Colonic mucosa (tissue), 4 donors: ENCODE data around the gene GPR21. TPM values are rescaled to one million over a fixed set of nuclear protein-coding genes. Genes with fewer than 3 reads are reported as not detected.

Experiments used
- DNase-seq: peaks from one replicate; pipeline ENCODE4 v3.0.0-alpha.2; 2020
- H3K27ac ChIP-seq: fragments of 200-600 bp; one replicate; pipeline ENCODE4 v1.8.0; 2021
- H3K27me3 ChIP-seq: fragments of 200-600 bp; one replicate; pipeline ENCODE4 v1.8.0; 2021
- H3K36me3 ChIP-seq: fragments of 200-600 bp; one replicate; pipeline ENCODE4 v1.8.0; 2021
- H3K4me1 ChIP-seq: fragments of 200-600 bp; one replicate; pipeline ENCODE4 v1.8.0; 2021; ENCODE audit warnings: mild to moderate bottlenecking
- H3K4me3 ChIP-seq: fragments of 200-600 bp; one replicate; pipeline ENCODE4 v1.8.0; 2021
- H3K9ac ChIP-seq, 2 donors: one replicate each; pipeline ENCODE4 v1.7.0; 2013; ENCODE audit warnings: control low read depth in 2 of 2, low read depth in 2 of 2, low read length in 2 of 2
- H3K9me3 ChIP-seq: fragments of 200-600 bp; one replicate; pipeline ENCODE4 v1.8.0; 2021
- CTCF ChIP-seq: fragments of 200-600 bp; IDR thresholded peaks from one replicate; pipeline ENCODE4 v1.8.0; 2022; ENCODE audit warnings: antibody characterized with exemption, mild to moderate bottlenecking
- intact Hi-C: fragments of 100-400 bp; cut with DNase I; formaldehyde crosslinking; loops from one replicate; pipeline ENCODE4 v1.14.1; 2022
- total RNA-seq, 2 donors: library from RNA; stranded (reverse); fragmentation: NEBNext Ultra II Directional in 1 of 2; extraction: Animal tissue kit (Norgen Biotek cat#: 25700) in 1 of 2; gene quantifications; one replicate each; pipeline ENCODE4 v1.2.1, GENCODE V29; 2021
- donor health status: healthy.
- donor health status: DM: no; HTN: no; CAD: no.
- donor health status: DM: no; HTN: no; CAD: no.

GPR21 gene
- total RNA-seq, 2 donors from 2014 or later = 0.35 to 1.2 TPM

GRCh38 chr9:123016631-123017030, 16.8 kb upstream of the GPR21 start:
- Histone ChIP-seq H3K27me3 (no peaks in the 10 kb centered on the region), H3K9me3 (no peaks in the 10 kb centered on the region), H3K9ac (no peak overlapping the region), H3K4me1 (no peaks in the 10 kb centered on the region), H3K4me3 (no peak overlapping the region), H3K27ac (no peak overlapping the region), H3K36me3 (no peaks in the 10 kb centered on the region)
- TF ChIP-seq CTCF = no peak
- intact Hi-C loops = no loop called here
- DNase-seq = no peak

GRCh38 chr9:123020796-123021195, 12.7 kb upstream of the GPR21 start:
- intact Hi-C loops = no loop called here
- Histone ChIP-seq H3K9me3 (no peaks in the 10 kb centered on the region), H3K27me3 (no peaks in the 10 kb centered on the region), H3K4me3 (no peak overlapping the region), H3K9ac (no peak overlapping the region), H3K4me1 (no peaks in the 10 kb centered on the region), H3K27ac (no peak overlapping the region), H3K36me3 (no peaks in the 10 kb centered on the region)
- no peak for DNase-seq
- no peak for TF ChIP-seq CTCF

- H3K4me3 ChIP-seq = no peak overlapping the region
- no peak for TF ChIP-seq CTCF
- H3K4me1 ChIP-seq = peaks cover 4% of the 10 kb centered on the region
- H3K36me3 ChIP-seq = no peaks in the 10 kb centered on the region
- H3K27me3 ChIP-seq = no peaks in the 10 kb centered on the region
- no peak overlapping the region for H3K9ac ChIP-seq
- intact Hi-C loops = no loop called here
- H3K9me3 ChIP-seq = no peaks in the 10 kb centered on the region
- H3K27ac ChIP-seq = no peak overlapping the region
- DNase-seq = no peak
Observed at GRCh38 chr9:123026425-123026824, 7.0 kb upstream of the GPR21 start.

- no peak for TF ChIP-seq CTCF
- H3K9me3 ChIP-seq = no peaks in the 10 kb centered on the region
- no peaks in the 10 kb centered on the region for H3K27me3 ChIP-seq
- no peak overlapping the region for H3K27ac ChIP-seq
- no peaks in the 10 kb centered on the region for H3K36me3 ChIP-seq
- intact Hi-C loops = no loop called here
- no peak for DNase-seq
- peaks cover 4% of the 10 kb centered on the region for H3K4me1 ChIP-seq
- H3K4me3 ChIP-seq = no peak overlapping the region
- H3K9ac ChIP-seq = no peak overlapping the region
Observed at GRCh38 chr9:123027517-123027916, 6.0 kb upstream of the GPR21 start.

GRCh38 chr9:123028136-123028535, 5.3 kb upstream of the GPR21 start:
- DNase-seq = no peak
- intact Hi-C loops = no loop called here
- Histone ChIP-seq H3K27me3 (no peaks in the 10 kb centered on the region), H3K4me1 (peaks cover 4% of the 10 kb centered on the region), H3K4me3 (no peak overlapping the region), H3K9ac (no peak overlapping the region), H3K9me3 (no peaks in the 10 kb centered on the region), H3K27ac (no peak overlapping the region), H3K36me3 (no peaks in the 10 kb centered on the region)
- no peak for TF ChIP-seq CTCF

GRCh38 chr9:123028973-123029372, 4.5 kb upstream of the GPR21 start:
- Histone ChIP-seq H3K4me3 (no peak overlapping the region), H3K36me3 (no peaks in the 10 kb centered on the region), H3K27me3 (no peaks in the 10 kb centered on the region), H3K4me1 (peaks cover 4% of the 10 kb centered on the region), H3K9ac (no peak overlapping the region), H3K27ac (no peak overlapping the region), H3K9me3 (no peaks in the 10 kb centered on the region)
- no peak for TF ChIP-seq CTCF
- DNase-seq = no peak
- intact Hi-C loops = no loop called here
